GM15510 (cell line): ENCODE data around the gene SORBS1.

ENCODE experiments used
- POLR2A ChIP-seq: IDR thresholded peaks from 3 replicates; pipeline ENCODE4 v1.6.1; 2011; ENCODE audit warnings: borderline replicate concordance; ENCODE audit not compliant: insufficient read length; ENCODE audit errors: extremely low read depth

SORBS1 gene

DNA sequence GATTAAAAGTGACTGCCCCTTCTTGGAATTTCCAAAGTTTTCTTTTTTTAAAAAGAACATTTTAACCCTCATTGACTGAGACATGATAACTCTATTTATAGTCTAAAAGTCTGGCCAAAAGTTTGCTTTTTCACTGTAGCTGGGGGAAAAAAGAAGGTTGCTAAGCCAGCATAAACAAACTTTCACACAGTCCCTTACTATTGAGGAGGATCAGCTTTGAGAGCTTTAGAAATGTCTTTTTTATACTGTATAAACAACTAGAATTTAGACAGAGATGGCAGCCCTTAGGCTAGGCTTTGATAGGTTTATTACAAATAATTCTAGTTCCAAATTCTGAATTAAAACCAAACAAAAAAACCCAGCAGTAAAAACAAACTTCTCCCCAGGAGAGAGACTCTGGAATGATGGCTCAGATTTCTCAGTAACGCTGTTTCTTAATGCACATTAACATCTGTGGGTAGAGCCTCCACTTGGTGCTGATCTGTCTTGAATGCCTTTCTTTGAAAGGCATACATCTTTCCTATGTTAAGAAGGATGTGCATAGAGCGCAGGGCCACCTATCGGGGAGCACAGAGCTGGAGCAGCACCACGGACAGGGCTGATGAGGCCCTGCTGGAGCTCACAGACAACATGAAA lies 169.5 kb downstream of the SORBS1 start:
- TF ChIP-seq POLR2A: no peak

DNA sequence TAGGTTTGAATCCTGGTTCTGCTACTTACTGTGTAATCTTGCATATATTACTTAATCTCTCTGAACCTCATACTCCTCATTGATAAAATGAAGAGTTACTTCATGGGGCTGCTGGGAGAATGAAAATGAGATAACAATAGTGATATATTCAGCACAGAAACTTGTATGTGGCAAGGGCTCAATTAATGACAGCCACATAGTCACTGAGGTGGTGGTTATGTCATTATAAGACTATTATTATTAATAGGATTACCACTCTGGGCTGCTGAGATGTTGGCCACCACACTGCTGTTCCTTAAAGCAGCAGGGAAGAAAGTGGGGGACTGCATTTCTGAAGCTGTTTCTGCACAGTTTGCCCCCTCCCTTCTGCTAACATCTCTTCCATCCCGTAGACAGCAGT lies 170.0 kb downstream of the SORBS1 start:
- no peak for TF ChIP-seq POLR2A

- TF ChIP-seq POLR2A: no peak
Observed at GRCh38 chr10:95389982-95390381, 171.2 kb downstream of the SORBS1 start.

DNA sequence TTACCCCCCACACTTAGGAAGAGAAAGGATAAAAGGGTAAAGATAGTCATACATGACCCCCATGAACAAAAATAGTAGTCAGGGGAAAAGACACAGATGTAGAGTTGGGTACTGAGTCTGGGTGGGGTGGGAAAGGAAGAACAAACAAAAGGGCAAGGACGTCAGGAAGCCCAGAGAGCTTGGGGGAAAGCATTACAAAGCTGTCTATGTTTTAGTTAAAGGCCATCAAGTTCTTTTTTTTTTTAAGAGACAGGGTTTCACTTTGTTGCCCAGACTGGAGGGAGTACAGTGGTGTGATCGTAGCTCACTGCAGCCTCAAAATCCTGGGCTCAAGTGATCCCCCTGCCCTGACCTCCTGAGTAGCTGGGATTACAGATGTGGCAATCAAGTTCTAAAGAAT lies 172.0 kb downstream of the SORBS1 start:
- TF ChIP-seq POLR2A: no peak

DNA sequence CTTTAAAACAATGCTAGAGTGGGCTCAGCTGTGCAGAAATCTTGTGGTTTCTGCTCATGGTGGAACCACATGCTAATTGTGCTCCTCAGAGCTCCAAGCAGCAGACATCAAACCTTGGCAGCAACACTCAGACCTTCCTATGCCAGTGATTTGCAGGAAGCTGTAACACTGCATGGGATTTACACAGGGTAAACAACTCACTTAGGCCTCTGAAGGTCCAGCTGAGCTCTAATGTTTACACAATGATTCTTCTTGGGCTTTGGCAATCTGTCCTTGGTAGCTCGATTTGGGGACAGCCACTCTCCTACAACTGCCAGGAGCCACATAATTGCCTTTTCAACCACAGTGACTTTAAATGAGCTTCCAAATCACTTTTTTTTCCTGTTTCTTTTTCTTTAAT lies 172.6 kb downstream of the SORBS1 start:
- TF ChIP-seq POLR2A: no peak

DNA sequence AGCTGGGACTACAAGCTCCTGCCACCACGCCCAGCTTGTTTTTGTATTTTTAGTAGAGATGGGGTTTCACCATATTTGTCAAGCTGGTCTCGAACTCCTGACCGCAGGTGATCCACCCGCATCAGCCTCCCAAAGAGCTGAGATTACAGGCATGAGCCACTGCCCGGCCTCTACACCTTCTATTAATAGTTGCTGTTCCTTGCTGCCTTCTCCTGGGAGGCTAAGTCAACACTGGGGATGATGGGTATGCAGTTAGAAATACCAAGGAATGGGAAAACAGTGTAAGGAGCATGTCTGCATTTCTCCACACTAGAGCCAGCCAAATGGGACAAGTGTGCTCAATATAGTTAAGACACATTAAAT lies 173.1 kb downstream of the SORBS1 start:
- no peak for TF ChIP-seq POLR2A

DNA sequence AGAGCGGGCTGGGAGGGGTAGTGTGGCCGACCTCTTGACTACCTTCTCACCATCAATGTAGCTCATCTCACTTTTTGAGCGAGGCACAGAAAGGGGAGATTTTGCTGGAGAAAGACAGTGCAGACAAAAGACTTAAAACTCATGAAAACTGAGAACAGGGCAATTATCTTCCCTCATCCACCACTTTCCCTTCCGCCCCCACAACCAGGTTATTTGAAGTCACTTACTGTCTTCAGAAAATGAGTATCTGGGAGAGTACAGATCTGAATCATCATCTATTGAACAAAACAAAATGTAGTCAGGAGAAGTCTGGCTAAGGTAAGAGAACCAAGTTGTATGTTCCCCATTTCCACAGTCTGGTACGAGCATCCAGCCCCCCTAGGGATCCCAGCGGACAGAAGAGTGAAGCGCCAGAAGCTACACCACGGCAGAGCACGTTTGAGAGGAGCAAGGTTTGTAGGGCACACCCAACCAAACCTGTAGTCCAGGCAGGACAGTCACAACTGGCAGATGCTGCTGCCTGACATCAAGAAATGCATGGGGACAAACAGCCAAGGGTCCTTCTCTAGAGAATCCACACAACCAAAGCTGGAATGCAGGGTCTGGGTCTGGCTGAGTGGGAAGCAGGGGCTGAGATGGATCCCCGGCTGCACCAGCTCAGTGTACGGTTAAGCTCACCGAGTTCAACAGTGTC lies 177.0 kb downstream of the SORBS1 start:
- TF ChIP-seq POLR2A: no peak

GRCh38 chr10:95382596-95382995 lies 178.6 kb downstream of the SORBS1 start:
- TF ChIP-seq POLR2A: no peak

GRCh38 chr10:95382174-95382573 lies 179.0 kb downstream of the SORBS1 start:
- TF ChIP-seq POLR2A: no peak

GRCh38 chr10:95377950-95378349 lies 183.2 kb downstream of the SORBS1 start:
- TF ChIP-seq POLR2A: no peak

- TF ChIP-seq POLR2A: no peak
Observed at GRCh38 chr10:95375418-95375817, 185.8 kb downstream of the SORBS1 start.

GRCh38 chr10:95374597-95375209 lies 186.5 kb downstream of the SORBS1 start:
- TF ChIP-seq POLR2A: no peak

DNA sequence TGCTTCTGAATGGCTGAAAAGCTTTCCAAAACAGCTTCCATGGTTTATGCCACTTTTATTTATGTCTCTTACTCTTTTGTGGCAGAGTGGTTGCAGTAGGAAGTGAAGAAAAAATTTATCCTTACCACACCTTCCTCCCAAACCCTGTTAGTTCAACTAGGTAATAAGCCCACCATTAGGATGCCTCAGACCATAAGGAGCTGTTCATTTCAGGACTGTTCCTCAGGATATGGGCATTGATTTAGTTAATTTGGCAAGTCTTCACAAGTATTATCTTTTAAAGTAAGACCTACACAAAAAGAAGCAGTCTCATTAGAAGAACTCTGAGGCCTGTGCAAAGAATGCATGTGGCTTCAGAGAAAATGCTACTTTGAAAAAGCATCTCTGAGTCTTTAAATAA lies 187.5 kb downstream of the SORBS1 start:
- no peak for TF ChIP-seq POLR2A

DNA sequence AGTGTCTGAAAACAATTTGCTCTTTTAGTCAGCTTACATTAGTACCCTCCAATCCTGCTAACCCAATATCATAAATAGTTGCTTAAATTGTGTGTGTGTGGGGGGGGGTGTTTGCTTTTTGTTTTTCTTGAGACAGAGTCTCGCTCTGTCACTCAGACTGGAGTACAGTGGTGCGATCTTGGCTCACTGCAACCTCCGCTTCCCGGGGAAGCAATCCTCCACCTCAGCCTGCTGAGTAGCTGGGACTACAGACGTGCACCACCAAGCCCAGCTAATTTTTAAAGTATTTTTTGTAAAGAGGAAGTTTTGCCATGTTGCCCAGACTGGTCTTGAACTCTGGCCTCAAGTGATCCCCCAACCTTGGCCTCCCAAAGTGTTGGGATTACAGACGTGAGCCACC lies 196.8 kb downstream of the SORBS1 start:
- TF ChIP-seq POLR2A: no peak

DNA sequence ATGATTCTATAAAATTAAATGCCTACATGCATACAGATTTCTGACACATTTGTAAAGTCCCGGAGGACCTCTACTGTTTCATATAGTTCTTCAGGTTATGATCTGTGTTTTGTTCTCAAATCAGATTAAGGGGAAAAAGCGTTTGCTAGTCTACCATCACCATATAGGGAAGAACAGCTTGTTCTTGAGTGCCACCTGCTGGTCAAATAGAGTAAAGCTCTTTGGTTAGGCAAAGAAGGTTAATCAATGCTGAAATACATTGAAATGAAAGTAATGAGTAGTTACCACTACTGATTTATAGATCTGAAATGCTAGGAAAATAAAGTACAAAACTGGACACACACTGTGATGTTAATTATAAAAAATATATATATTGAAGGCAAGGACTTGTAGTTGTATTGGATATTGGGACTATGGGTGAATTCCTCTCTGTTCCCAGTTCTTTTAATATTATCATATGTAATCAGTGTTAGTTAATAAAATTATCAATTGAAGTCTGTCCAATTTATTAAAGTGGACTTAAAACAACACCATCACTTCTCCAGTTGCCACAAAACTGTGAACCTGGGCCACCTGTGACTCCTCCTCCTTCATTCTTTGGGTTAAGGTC lies 197.8 kb downstream of the SORBS1 start:
- TF ChIP-seq POLR2A: no peak
